ENCODE results near the gene PIGS. TPM values are rescaled to one million over a fixed set of nuclear protein-coding genes. Genes with fewer than 3 reads are reported as not detected.

Gene PIGS
- total and polyA plus RNA-seq, 2 of the 4 experiments (the other 2 are of a cell fraction), result 28.7 to 78.9 TPM

DNA sequence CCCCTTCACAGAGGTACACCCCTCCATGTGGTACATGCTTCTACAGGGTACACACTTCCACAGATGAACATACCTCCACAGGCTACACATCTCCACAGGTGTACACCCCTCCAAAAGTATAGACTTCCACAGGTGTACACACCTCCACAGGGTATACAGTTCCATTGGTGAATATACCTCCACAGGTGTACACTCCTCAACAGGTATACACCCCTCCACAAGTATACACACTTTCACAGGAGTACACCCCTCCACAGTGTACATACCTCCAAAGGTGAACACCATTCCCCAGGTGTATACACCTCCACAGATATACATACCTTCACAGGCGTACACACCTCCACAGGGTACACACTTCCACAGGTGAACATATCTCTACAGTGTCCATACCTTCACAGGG, 55.8 kb downstream of the PIGS start:
- H2AFZ ChIP-seq (replicated peaks; ENCODE audit: low read length, poor library complexity), result no peak overlapping the region
- H3K4me3 ChIP-seq (ENCODE audit: insufficient read depth, low read depth, low read length), result no peak overlapping the region
- intact Hi-C loops (cut with micrococcal nuclease), result no loop called here
- H3K9me1 ChIP-seq (ENCODE audit: insufficient read depth, low read length), result no peaks in the 10 kb centered on the region
- no peak overlapping the region for H2AK9ac ChIP-seq (replicated peaks; ENCODE audit: low read depth, low read length, poor library complexity)
- no peak overlapping the region for H3K23ac ChIP-seq (ENCODE audit: low read depth, low read length)
- no peak overlapping the region for H3K14ac ChIP-seq (replicated peaks; ENCODE audit: low read depth, low read length)
- no peak overlapping the region for H4K8ac ChIP-seq (ENCODE audit: low read depth in 2 of 2, low read length in 2 of 2)
- 50% methylated on average over 1 of the region's 1 CpG; no CpG with 5 or more reads in 1 of the 2 experiments for WGBS, 2 experiments (ENCODE audit: extremely low coverage in 2 of 2, insufficient read length in 1 of 2)
- no peak overlapping the region for H3K9ac ChIP-seq (ENCODE audit: low read depth, low read length)
- POLR2A ChIA-PET (ENCODE audit: unreplicated experiment), result no interaction called here
- TF ChIP-seq SMC3 (IDR thresholded peaks at IDR 0.05; ENCODE audit: low read depth, low read length) (no peak), MXI1 (IDR thresholded peaks at IDR 0.05; ENCODE audit: borderline replicate concordance, low read depth, low read length) (no peak), RCOR1 (IDR thresholded peaks at IDR 0.05; ENCODE audit: insufficient replicate concordance, low read length) (no peak), CEBPB (IDR thresholded peaks at IDR 0.05; ENCODE audit: low read depth, low read length) (no peak), POLR2A (IDR thresholded peaks at IDR 0.05; ENCODE audit: low read depth, low read length) (no peak), FOS (IDR thresholded peaks at IDR 0.05; ENCODE audit: low read depth, low read length) (no peak), MAFK (IDR thresholded peaks at IDR 0.05; ENCODE audit: low read depth, low read length) (no peak), CHD1 (IDR thresholded peaks at IDR 0.05; ENCODE audit: low read depth, low read length) (no peak), RFX5 (IDR thresholded peaks at IDR 0.05; ENCODE audit: low read depth, low read length) (no peak), NFE2L2 (IDR thresholded peaks at IDR 0.05; ENCODE audit: low read depth, low read length) (no peak), MAZ (IDR thresholded peaks at IDR 0.05; ENCODE audit: borderline replicate concordance, low read depth, low read length) (no peak), RAD21 (IDR thresholded peaks at IDR 0.05; ENCODE audit: low read length) (no peak), BHLHE40 (IDR thresholded peaks at IDR 0.05; ENCODE audit: low read depth, low read length) (no peak)
- TF ChIP-seq, protein P1, sequence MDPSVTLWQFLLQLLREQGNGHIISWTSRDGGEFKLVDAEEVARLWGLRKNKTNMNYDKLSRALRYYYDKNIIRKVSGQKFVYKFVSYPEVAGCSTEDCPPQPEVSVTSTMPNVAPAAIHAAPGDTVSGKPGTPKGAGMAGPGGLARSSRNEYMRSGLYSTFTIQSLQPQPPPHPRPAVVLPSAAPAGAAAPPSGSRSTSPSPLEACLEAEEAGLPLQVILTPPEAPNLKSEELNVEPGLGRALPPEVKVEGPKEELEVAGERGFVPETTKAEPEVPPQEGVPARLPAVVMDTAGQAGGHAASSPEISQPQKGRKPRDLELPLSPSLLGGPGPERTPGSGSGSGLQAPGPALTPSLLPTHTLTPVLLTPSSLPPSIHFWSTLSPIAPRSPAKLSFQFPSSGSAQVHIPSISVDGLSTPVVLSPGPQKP (IDR thresholded peaks at IDR 0.05; ENCODE audit: borderline replicate concordance, low read depth, low read length), result no peak
- TF ChIP-seq, protein P2, sequence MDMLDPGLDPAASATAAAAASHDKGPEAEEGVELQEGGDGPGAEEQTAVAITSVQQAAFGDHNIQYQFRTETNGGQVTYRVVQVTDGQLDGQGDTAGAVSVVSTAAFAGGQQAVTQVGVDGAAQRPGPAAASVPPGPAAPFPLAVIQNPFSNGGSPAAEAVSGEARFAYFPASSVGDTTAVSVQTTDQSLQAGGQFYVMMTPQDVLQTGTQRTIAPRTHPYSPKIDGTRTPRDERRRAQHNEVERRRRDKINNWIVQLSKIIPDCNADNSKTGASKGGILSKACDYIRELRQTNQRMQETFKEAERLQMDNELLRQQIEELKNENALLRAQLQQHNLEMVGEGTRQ (IDR thresholded peaks at IDR 0.05; ENCODE audit: low read depth, low read length), result no peak
- TF ChIP-seq, protein P3, sequence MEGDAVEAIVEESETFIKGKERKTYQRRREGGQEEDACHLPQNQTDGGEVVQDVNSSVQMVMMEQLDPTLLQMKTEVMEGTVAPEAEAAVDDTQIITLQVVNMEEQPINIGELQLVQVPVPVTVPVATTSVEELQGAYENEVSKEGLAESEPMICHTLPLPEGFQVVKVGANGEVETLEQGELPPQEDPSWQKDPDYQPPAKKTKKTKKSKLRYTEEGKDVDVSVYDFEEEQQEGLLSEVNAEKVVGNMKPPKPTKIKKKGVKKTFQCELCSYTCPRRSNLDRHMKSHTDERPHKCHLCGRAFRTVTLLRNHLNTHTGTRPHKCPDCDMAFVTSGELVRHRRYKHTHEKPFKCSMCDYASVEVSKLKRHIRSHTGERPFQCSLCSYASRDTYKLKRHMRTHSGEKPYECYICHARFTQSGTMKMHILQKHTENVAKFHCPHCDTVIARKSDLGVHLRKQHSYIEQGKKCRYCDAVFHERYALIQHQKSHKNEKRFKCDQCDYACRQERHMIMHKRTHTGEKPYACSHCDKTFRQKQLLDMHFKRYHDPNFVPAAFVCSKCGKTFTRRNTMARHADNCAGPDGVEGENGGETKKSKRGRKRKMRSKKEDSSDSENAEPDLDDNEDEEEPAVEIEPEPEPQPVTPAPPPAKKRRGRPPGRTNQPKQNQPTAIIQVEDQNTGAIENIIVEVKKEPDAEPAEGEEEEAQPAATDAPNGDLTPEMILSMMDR (conservative IDR thresholded peaks at IDR 0.05; ENCODE audit: low read depth, low read length), result no peak
- H2BK15ac ChIP-seq (ENCODE audit: low read depth, low read length), result no peak overlapping the region
- H3K27ac ChIP-seq (ENCODE audit: insufficient read depth, low read length), result no peak overlapping the region
- no peak overlapping the region for H3K18ac ChIP-seq (ENCODE audit: low read depth, low read length)
- ATAC-seq (ENCODE audit: low read depth), result no peak
- no peak overlapping the region for H3K4ac ChIP-seq (ENCODE audit: low read depth, low read length)
- no peaks in the 10 kb centered on the region for H3K9me3 ChIP-seq (ENCODE audit: control insufficient read depth, insufficient read depth, low read length)
- H2BK5ac ChIP-seq (ENCODE audit: low read depth, low read length, poor library complexity, severe bottlenecking), result no peak overlapping the region
- in situ Hi-C loops (cut with MboI; ENCODE audit: low sequenced_read_pairs), result no loop called here
- H2BK120ac ChIP-seq (ENCODE audit: low read depth, low read length), result no peak overlapping the region
- no peaks in the 10 kb centered on the region for H3K36me3 ChIP-seq (ENCODE audit: control insufficient read depth, insufficient read depth, low read length)
- H2AK5ac ChIP-seq (ENCODE audit: low read depth, low read length), result no peak overlapping the region
- H3K4me1 ChIP-seq (ENCODE audit: control insufficient read depth, insufficient read depth, low read length), result no peaks in the 10 kb centered on the region
- no peak overlapping the region for H2BK20ac ChIP-seq (ENCODE audit: low read depth, low read length)
- H4K20me1 ChIP-seq (ENCODE audit: insufficient read depth, low read length), result no peaks in the 10 kb centered on the region; the same call in 1 of the 2 replicates
- peaks cover 55% of the 10 kb centered on the region for H3K27me3 ChIP-seq (ENCODE audit: control insufficient read depth, insufficient read depth, low read length)
- H3K4me2 ChIP-seq (ENCODE audit: low read depth, low read length), result no peak overlapping the region
- H4K91ac ChIP-seq (ENCODE audit: insufficient read depth, low read depth, low read length), result no peak overlapping the region
- CTCF ChIA-PET, result no interaction called here
- dilution Hi-C loops (cut with HindIII; ENCODE audit: low sequenced_read_pairs, unreplicated experiment), result no loop called here
- no peaks in the 10 kb centered on the region for H3K79me1 ChIP-seq (ENCODE audit: low read depth in 1 of 2, low read length in 2 of 2)
- H4K5ac ChIP-seq (ENCODE audit: low read depth, low read length), result no peak overlapping the region
- H3K56ac ChIP-seq (ENCODE audit: extremely low read depth, insufficient read depth, low read length), result no peak overlapping the region
- DNase-seq, result no peak
- no TSS peak for BruUV-seq (replicated peaks)

Data from IMR-90 (cell line).